A673 (cell line): Measurements from ENCODE around the gene COL5A1. TPM values are rescaled to one million over a fixed set of nuclear protein-coding genes. Genes with fewer than 3 reads are reported as not detected.

Experiments
- BruUV-seq: library from RNA; stranded (reverse); fragments of 400-500 nt; replicated peaks from 2 replicates; lab custom pipeline; 2021; lab: Mats Ljungman, UMichigan
- CTCF ChIA-PET: fragments of 300-600 bp; sonication (Branson Sonifier 250); formaldehyde crosslinking; loops from one replicate; lab custom pipeline; 2022; ENCODE audit warnings: antibody characterized with exemption; lab: Charles Lee
- POLR2A ChIA-PET: fragments of 300-600 bp; sonication (Branson Sonifier 250); formaldehyde crosslinking; loops from one replicate; lab custom pipeline; 2022; ENCODE audit warnings: antibody characterized with exemption; ENCODE audit not compliant: low non-redundant PET; lab: Charles Lee
- DNase-seq: peaks from one replicate; pipeline ENCODE4 v3.0.0-alpha.2; 2015; ENCODE audit warnings: low spot score
- H3K27ac ChIP-seq: fragments of 200-600 bp; sonication (generic); 2 replicates; pipeline ENCODE4 v1.5.1; 2016; ENCODE audit warnings: mixed run types, low read depth, mild to moderate bottlenecking, mixed read lengths, antibody characterized with exemption, low read length; ENCODE audit not compliant: poor library complexity, severe bottlenecking
- H3K27me3 ChIP-seq: fragments of 200-600 bp; sonication (generic); replicated peaks from 2 replicates; pipeline ENCODE4 v1.6.1; 2017; ENCODE audit warnings: mixed run types, low read depth, mild to moderate bottlenecking, mixed read lengths, antibody characterized with exemption, low read length; ENCODE audit not compliant: insufficient read depth, poor library complexity
- H3K36me3 ChIP-seq: fragments of 200-600 bp; sonication (generic); 2 replicates; pipeline ENCODE4 v1.6.1; 2016; ENCODE audit warnings: mixed run types, mild to moderate bottlenecking, mixed read lengths, antibody characterized with exemption, low read length; ENCODE audit not compliant: insufficient read depth, poor library complexity, severe bottlenecking
- H3K4me1 ChIP-seq: fragments of 200-600 bp; sonication (generic); 2 replicates; pipeline ENCODE4 v1.6.1; 2017; ENCODE audit warnings: mixed run types, mild to moderate bottlenecking, mixed read lengths, antibody characterized with exemption, low read length; ENCODE audit not compliant: insufficient read depth, poor library complexity, severe bottlenecking
- H3K4me3 ChIP-seq: fragments of 200-600 bp; sonication (generic); 2 replicates; pipeline ENCODE4 v1.5.1; 2016; ENCODE audit warnings: low read depth, mixed run types, mild to moderate bottlenecking, mixed read lengths, low read length; ENCODE audit not compliant: poor library complexity, severe bottlenecking
- H3K9me3 ChIP-seq: fragments of 200-600 bp; sonication (generic); 2 replicates; pipeline ENCODE4 v1.6.1; 2016; ENCODE audit warnings: mixed run types, low read depth, mild to moderate bottlenecking, mixed read lengths, antibody characterized with exemption, low read length; ENCODE audit not compliant: poor library complexity, severe bottlenecking
- CTCF ChIP-seq: fragments of 300-800, 200-600 bp; sonication (generic); conservative IDR thresholded peaks from 2 replicates; pipeline ENCODE4 v1.5.1; 2017; ENCODE audit warnings: low read depth, mild to moderate bottlenecking, antibody characterized with exemption, low read length, moderate library complexity, mixed read lengths
- EZH2 ChIP-seq: fragments of 200-600 bp; sonication (generic); IDR thresholded peaks from 2 replicates; pipeline ENCODE4 v1.6.1; 2017; ENCODE audit warnings: borderline replicate concordance, low read depth, mild to moderate bottlenecking, mixed read lengths, antibody characterized with exemption, low read length; ENCODE audit not compliant: poor library complexity, severe bottlenecking
- intact Hi-C: fragments of 100-400 bp; cut with micrococcal nuclease; formaldehyde crosslinking; loops from one replicate; pipeline ENCODE4 v1.10.0; 2022; ENCODE audit not compliant: unreplicated experiment
- total RNA-seq: library from RNA; stranded (reverse); gene quantifications from 2 replicates; pipeline ENCODE4 v1.2.3, GENCODE V29; 2021

The COL5A1 gene
- total RNA-seq, 1 experiment from 2014 or later = 33.6 TPM

GRCh38 chr9:134739660-134739968 lies 98.0 kb downstream of the COL5A1 start:
- no peaks in the 10 kb centered on the region for H3K9me3 ChIP-seq
- no peaks in the 10 kb centered on the region for H3K4me1 ChIP-seq
- intact Hi-C loops = loop anchor here (1.0 to 5.0 kb wide), 2 partner anchors 42 to 290 kb away; no protein-coding TSS in a partner anchor
- H3K36me3 ChIP-seq = no peaks in the 10 kb centered on the region
- no peak overlapping the region for H3K27ac ChIP-seq
- no TSS peak for BruUV-seq
- ChIA-PET CTCF (interaction anchor here (1.0 to 2.3 kb wide), 2 partner anchors 290 to 297 kb away, joined by 3 to 14 read pairs; no protein-coding TSS in a partner anchor), POLR2A (no interaction called here)
- DNase-seq = no peak
- no peaks in the 10 kb centered on the region for H3K27me3 ChIP-seq
- no peak for TF ChIP-seq CTCF
- no peak for TF ChIP-seq EZH2
- no peak overlapping the region for H3K4me3 ChIP-seq

GRCh38 chr9:134740071-134740470 lies 98.5 kb downstream of the COL5A1 start:
- ChIA-PET POLR2A (no interaction called here), CTCF (interaction anchor here (2.3 kb wide), 1 partner anchor 291 kb away, joined by 14 read pairs; no protein-coding TSS in a partner anchor)
- Histone ChIP-seq H3K9me3 (no peaks in the 10 kb centered on the region), H3K27me3 (no peaks in the 10 kb centered on the region), H3K4me1 (no peaks in the 10 kb centered on the region), H3K36me3 (no peaks in the 10 kb centered on the region), H3K27ac (no peak overlapping the region), H3K4me3 (no peak overlapping the region)
- no TSS peak for BruUV-seq
- intact Hi-C loops = no loop called here
- DNase-seq = no peak
- TF ChIP-seq CTCF (no peak), EZH2 (no peak)

- H3K27me3 ChIP-seq = no peaks in the 10 kb centered on the region
- no TSS peak for BruUV-seq
- DNase-seq = no peak
- H3K4me1 ChIP-seq = no peaks in the 10 kb centered on the region
- CTCF ChIA-PET = no interaction called here
- H3K4me3 ChIP-seq = no peak overlapping the region
- TF ChIP-seq CTCF = no peak
- no peak for TF ChIP-seq EZH2
- intact Hi-C loops = no loop called here
- H3K36me3 ChIP-seq = no peaks in the 10 kb centered on the region
- POLR2A ChIA-PET = no interaction called here
- no peak overlapping the region for H3K27ac ChIP-seq
- H3K9me3 ChIP-seq = no peaks in the 10 kb centered on the region
These were observed 100.2 kb downstream of the COL5A1 start for GRCh38 chr9:134741846-134742245.
